T-cell (primary cell): ENCODE measurements around the gene CACNA1E. TPM values are rescaled to one million over a fixed set of nuclear protein-coding genes. Genes with fewer than 3 reads are reported as not detected.

Source experiments
- ATAC-seq, 4 experiments: fragments of 200-7000 bp in 3 of 4; fragments of 150-1000 bp in 1 of 4; cut with Tn5 transposase; replicated peaks in 1 of 4; 1 replicate in 3 of 4; 2 replicates in 1 of 4; pipeline ENCODE4 v1.10.0; 2021; ENCODE audit warnings: moderate library complexity in 3 of 4, mild to moderate bottlenecking in 2 of 4, moderate number of reproducible peaks in 1 of 4
- CTCF ChIA-PET, 2 donors: fragments of 300-600 bp; sonication (Branson Sonifier 250); formaldehyde crosslinking; loops; one replicate each; lab custom pipeline; 2022; ENCODE audit warnings: antibody characterized with exemption in 2 of 2; lab: Charles Lee
- POLR2A ChIA-PET, 2 donors: fragments of 300-600 bp; sonication (Branson Sonifier 250); formaldehyde crosslinking; loops; one replicate each; lab custom pipeline; 2022; ENCODE audit warnings: antibody characterized with exemption in 2 of 2; lab: Charles Lee
- DNase-seq, 35 experiments: peaks; one replicate each; pipeline versions ENCODE4 v3.0.0 to v3.0.0-alpha.2; 2013 to 2023
- H3K27ac ChIP-seq: one replicate; pipeline ENCODE4 v1.5.1; 2013; ENCODE audit warnings: low read length
- H3K27me3 ChIP-seq, 2 experiments: replicated peaks in 1 of 2; 1 replicate in 1 of 2; 2 replicates in 1 of 2; pipeline versions ENCODE4 v1.6.1 to v1.7.0; 2013; ENCODE audit warnings: low read length in 1 of 2, mixed read lengths in 1 of 2; ENCODE audit not compliant: control insufficient read depth in 2 of 2, insufficient read depth in 2 of 2; ENCODE audit errors: extremely low read depth in 1 of 2
- H3K36me3 ChIP-seq, 2 donors: 1 replicate in 1 of 2; 2 replicates in 1 of 2; pipeline versions ENCODE4 v1.6.1 to v1.7.0; 2013; ENCODE audit warnings: low read length in 1 of 2; ENCODE audit not compliant: control insufficient read depth in 2 of 2, insufficient read depth in 1 of 2; ENCODE audit errors: extremely low read depth in 1 of 2
- H3K4me1 ChIP-seq, 2 experiments: 1 replicate in 1 of 2; 2 replicates in 1 of 2; pipeline versions ENCODE4 v1.6.1 to v1.7.0; 2013; ENCODE audit warnings: low read length in 2 of 2, mixed read lengths in 1 of 2; ENCODE audit not compliant: insufficient read depth in 2 of 2, control insufficient read depth in 1 of 2; ENCODE audit errors: extremely low read depth in 1 of 2
- H3K4me3 ChIP-seq, 2 donors: 1 replicate in 1 of 2; 2 replicates in 1 of 2; pipeline versions ENCODE4 v1.5.1 to v1.7.0; 2013; ENCODE audit warnings: mild to moderate bottlenecking in 2 of 2, low read length in 1 of 2, moderate library complexity in 1 of 2; ENCODE audit not compliant: control insufficient read depth in 1 of 2; ENCODE audit errors: extremely low read depth in 1 of 2
- H3K9me3 ChIP-seq: 2 replicates; pipeline ENCODE4 v1.7.0; 2013
- H3K27ac Mint-ChIP-seq, 2 donors: one replicate each; pipeline ENCODE4 v1.8.0; 2020 to 2021; ENCODE audit warnings: mild to moderate bottlenecking in 2 of 2, mixed read lengths in 2 of 2
- H3K27me3 Mint-ChIP-seq, 2 donors: one replicate each; pipeline ENCODE4 v1.8.0; 2021 to 2022; ENCODE audit warnings: mixed read lengths in 2 of 2
- H3K36me3 Mint-ChIP-seq: one replicate; pipeline ENCODE4 v1.8.0; 2021; ENCODE audit warnings: mixed read lengths
- H3K4me1 Mint-ChIP-seq, 3 donors: one replicate each; pipeline ENCODE4 v1.8.0; 2020 to 2022; ENCODE audit warnings: mixed read lengths in 3 of 3, mild to moderate bottlenecking in 1 of 3
- H3K4me3 Mint-ChIP-seq, 3 donors: one replicate each; pipeline ENCODE4 v1.8.0; 2020 to 2022; ENCODE audit warnings: mild to moderate bottlenecking in 3 of 3, mixed read lengths in 3 of 3, moderate library complexity in 3 of 3
- H3K9me3 Mint-ChIP-seq, 3 donors: one replicate each; pipeline ENCODE4 v1.8.0; 2020 to 2022; ENCODE audit warnings: mixed read lengths in 3 of 3
- WGBS: methylation state at CpG from one replicate; pipeline ENCODE4 v1.1.5; 2013; ENCODE audit warnings: missing lambda C conversion rate; ENCODE audit not compliant: insufficient coverage; 5-methylcytosine and 5-hydroxymethylcytosine counted together
- total RNA-seq, 35 experiments: library from RNA in 6 of 35; stranded (reverse) in 6 of 35; fragments of 120-200 nt in 1 of 35; gene quantifications; one replicate each; pipeline versions ENCODE4 v1.2.1 to v1.2.4 and lab custom pipeline; 2013 to 2026

CACNA1E gene
- total RNA-seq, 5 donors from 2014 or later (not counting 1 experiment from before 2014, with no cell fraction given) = 0.03 to 0.10 (median 0.03) TPM; not detected in 2

DNA sequence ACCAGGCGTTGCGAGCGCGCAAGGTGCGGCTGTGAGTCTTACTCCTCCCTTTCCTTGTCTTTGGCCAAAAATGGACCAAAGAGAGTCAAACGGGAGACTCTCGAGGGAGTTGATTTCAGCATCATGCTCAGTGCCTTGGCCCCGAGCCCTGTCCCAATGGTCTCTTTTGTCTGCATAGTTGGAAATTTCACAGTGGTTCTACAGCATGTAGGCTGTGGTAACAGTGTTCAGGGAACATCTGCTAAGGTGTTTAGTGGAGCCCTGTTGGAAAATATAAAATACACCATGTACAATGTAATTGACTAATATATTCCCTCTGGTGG is 2.7 kb downstream of the CACNA1E start:
- POLR2A ChIA-PET = no interaction called here
- Histone ChIP-seq H3K9me3 (no peaks in the 10 kb centered on the region), H3K4me1 (peaks cover 0 to 8% of the 10 kb centered on the region in 2 experiments), H3K36me3 (no peaks in the 10 kb centered on the region), H3K27me3 (peaks cover 14 to 52% of the 10 kb centered on the region in 2 experiments), H3K27ac (no peak overlapping the region), H3K4me3 (no peak overlapping the region)
- Mint-ChIP-seq H3K4me1 (peaks cover 24 to 26% (median 24%) of the 10 kb centered on the region in 3 donors), H3K27ac (no peak overlapping the region), H3K9me3 (no peaks in the 10 kb centered on the region), H3K36me3 (no peaks in the 10 kb centered on the region), H3K4me3 (peak overlapping the region in 1 of 3 donors; percentile 59), H3K27me3 (peaks cover 83 to 84% of the 10 kb centered on the region in 2 donors)
- 26% methylated on average over 4 of the region's 8 CpGs for WGBS
- ATAC-seq (no peak), DNase-seq (no peak)
- CTCF ChIA-PET = no interaction called here

GRCh38 chr1:181488866-181489265 is 5.5 kb downstream of the CACNA1E start:
- peaks cover 74 to 82% of the 10 kb centered on the region in 2 donors for H3K27me3 Mint-ChIP-seq
- ChIA-PET POLR2A (interaction anchor here in 1 of 2 donors (0.6 kb wide), 1 partner anchor 1099 kb away, joined by 3 read pairs; no protein-coding TSS in a partner anchor), CTCF (interaction anchor here in 1 of 2 donors (0.6 kb wide), 1 partner anchor 10 kb away, joined by 3 read pairs; no protein-coding TSS in a partner anchor)
- peaks cover 14 to 19% (median 17%) of the 10 kb centered on the region in 3 donors for H3K4me1 Mint-ChIP-seq
- Histone ChIP-seq H3K4me3 (no peak overlapping the region), H3K27ac (no peak overlapping the region), H3K36me3 (no peaks in the 10 kb centered on the region), H3K9me3 (no peaks in the 10 kb centered on the region), H3K27me3 (peaks cover 10 to 28% of the 10 kb centered on the region in 2 experiments), H3K4me1 (peaks cover 0 to 8% of the 10 kb centered on the region in 2 experiments)
- H3K36me3 Mint-ChIP-seq = no peaks in the 10 kb centered on the region
- 75% methylated on average over 1 of the region's 1 CpG for WGBS
- no peak for ATAC-seq
- no peak for DNase-seq
- H3K4me3 Mint-ChIP-seq = no peak overlapping the region
- no peak overlapping the region for H3K27ac Mint-ChIP-seq
- H3K9me3 Mint-ChIP-seq = no peaks in the 10 kb centered on the region

- DNase-seq = no peak
- Mint-ChIP-seq H3K4me1 (peaks cover 10 to 13% (median 12%) of the 10 kb centered on the region in 3 donors), H3K4me3 (no peak overlapping the region), H3K27ac (no peak overlapping the region), H3K9me3 (no peaks in the 10 kb centered on the region), H3K27me3 (peaks cover 61 to 72% of the 10 kb centered on the region in 2 donors), H3K36me3 (no peaks in the 10 kb centered on the region)
- WGBS = 100% methylated on average over 1 of the region's 2 CpGs
- ChIA-PET POLR2A (interaction anchor here in 1 of 2 donors (0.8 kb wide), 1 partner anchor 403 kb away, joined by 15 read pairs; no protein-coding TSS in a partner anchor), CTCF (no interaction called here)
- no peaks in the 10 kb centered on the region for H3K9me3 ChIP-seq
- ATAC-seq = no peak
- no peak overlapping the region for H3K4me3 ChIP-seq
- H3K36me3 ChIP-seq = no peaks in the 10 kb centered on the region
- H3K27ac ChIP-seq = no peak overlapping the region
- H3K4me1 ChIP-seq = peaks cover 0 to 8% of the 10 kb centered on the region in 2 experiments
- peaks cover 4 to 14% of the 10 kb centered on the region in 2 experiments for H3K27me3 ChIP-seq
Measured at GRCh38 chr1:181490276-181490675, 7.0 kb downstream of the CACNA1E start.

DNA sequence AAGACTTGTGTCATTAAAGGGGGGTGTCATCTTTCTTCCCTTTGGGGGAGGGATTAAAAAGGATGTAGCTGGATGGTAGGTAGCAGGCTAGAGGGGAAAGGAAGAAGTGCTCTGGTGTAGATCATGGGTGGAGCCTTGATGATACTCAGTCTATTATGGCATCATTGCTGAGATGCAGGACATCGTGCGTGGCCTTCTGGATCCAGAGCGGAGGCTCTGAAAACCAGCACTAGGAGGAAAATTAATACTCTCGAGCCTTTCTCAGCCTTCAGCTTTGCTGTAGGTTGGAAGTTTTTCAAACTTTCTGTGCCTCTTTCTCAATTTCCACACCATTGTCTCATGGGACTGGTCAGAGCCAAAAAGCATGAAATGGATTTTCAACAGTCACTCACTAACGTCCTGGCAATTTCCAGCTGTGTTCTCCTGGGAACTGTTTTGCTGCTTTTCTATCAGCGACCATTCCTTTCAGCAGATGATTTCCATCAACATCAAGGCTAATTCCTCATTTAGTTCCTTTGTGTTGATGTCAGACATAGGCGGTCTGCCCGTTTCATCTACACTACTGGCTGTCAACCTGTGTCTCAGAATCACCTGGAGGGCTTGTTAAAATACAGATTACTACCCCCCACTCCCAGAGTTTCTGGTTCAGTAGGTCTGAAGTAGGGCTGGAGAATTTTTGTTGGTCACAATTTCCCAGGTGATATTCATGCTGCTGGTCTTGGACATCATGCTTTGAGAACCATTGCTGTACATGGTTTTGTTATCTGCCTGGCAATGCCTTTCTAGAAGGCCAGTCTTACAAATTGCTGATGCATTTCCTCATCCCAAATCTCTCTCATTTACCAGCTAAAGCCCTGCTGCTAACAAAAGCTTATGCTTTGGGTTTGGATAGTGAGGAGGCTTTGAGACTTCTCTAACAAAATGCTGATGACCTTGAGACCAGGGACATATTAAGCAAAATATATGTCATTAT is 7.7 kb downstream of the CACNA1E start:
- ATAC-seq (no peak), DNase-seq (no peak)
- H3K4me1 Mint-ChIP-seq = peaks cover 4 to 6% (median 4%) of the 10 kb centered on the region in 3 donors
- no peaks in the 10 kb centered on the region for H3K36me3 ChIP-seq
- 30% methylated on average over 2 of the region's 8 CpGs for WGBS
- H3K27ac Mint-ChIP-seq = no peak overlapping the region
- POLR2A ChIA-PET = interaction anchor here in 1 of 2 donors (0.8 kb wide), 1 partner anchor 402 kb away, joined by 15 read pairs; no protein-coding TSS in a partner anchor
- CTCF ChIA-PET = no interaction called here
- H3K36me3 Mint-ChIP-seq = no peaks in the 10 kb centered on the region
- no peak overlapping the region for H3K4me3 ChIP-seq
- no peak overlapping the region for H3K4me3 Mint-ChIP-seq
- no peaks in the 10 kb centered on the region for H3K9me3 ChIP-seq
- peaks cover 0 to 2% of the 10 kb centered on the region in 2 experiments for H3K4me1 ChIP-seq
- no peaks in the 10 kb centered on the region for H3K9me3 Mint-ChIP-seq
- H3K27me3 ChIP-seq = peaks cover 4 to 6% of the 10 kb centered on the region in 2 experiments
- peaks cover 53 to 64% of the 10 kb centered on the region in 2 donors for H3K27me3 Mint-ChIP-seq
- H3K27ac ChIP-seq = no peak overlapping the region

GRCh38 chr1:181493166-181493565 is 9.8 kb downstream of the CACNA1E start:
- Mint-ChIP-seq H3K9me3 (no peaks in the 10 kb centered on the region), H3K27ac (no peak overlapping the region), H3K36me3 (no peaks in the 10 kb centered on the region), H3K4me1 (no peaks in the 10 kb centered on the region), H3K27me3 (peaks cover 42 to 63% of the 10 kb centered on the region in 2 donors), H3K4me3 (no peak overlapping the region)
- POLR2A ChIA-PET = no interaction called here
- WGBS = no CpG with 5 or more reads among the region's 3 CpGs
- no peaks in the 10 kb centered on the region for H3K36me3 ChIP-seq
- no peak overlapping the region for H3K4me3 ChIP-seq
- no peaks in the 10 kb centered on the region for H3K4me1 ChIP-seq
- H3K27ac ChIP-seq = no peak overlapping the region
- ATAC-seq (no peak), DNase-seq (no peak)
- CTCF ChIA-PET = no interaction called here
- H3K27me3 ChIP-seq = peaks cover 0 to 2% of the 10 kb centered on the region in 2 experiments
- no peaks in the 10 kb centered on the region for H3K9me3 ChIP-seq

GRCh38 chr1:181493885-181494284 is 10.6 kb downstream of the CACNA1E start:
- no peak for ATAC-seq
- no peak for DNase-seq
- ChIA-PET POLR2A (no interaction called here), CTCF (interaction anchor here in 1 of 2 donors (0.6 kb wide), 1 partner anchor 1860 kb away, joined by 3 read pairs; no protein-coding TSS in a partner anchor)
- H3K27ac Mint-ChIP-seq = no peak overlapping the region
- H3K27me3 ChIP-seq = peaks cover 0 to 2% of the 10 kb centered on the region in 2 experiments
- H3K36me3 Mint-ChIP-seq = no peaks in the 10 kb centered on the region
- H3K36me3 ChIP-seq = no peaks in the 10 kb centered on the region
- H3K9me3 ChIP-seq = no peaks in the 10 kb centered on the region
- peaks cover 37 to 63% of the 10 kb centered on the region in 2 donors for H3K27me3 Mint-ChIP-seq
- no peak overlapping the region for H3K4me3 ChIP-seq
- H3K4me3 Mint-ChIP-seq = no peak overlapping the region
- 70% methylated on average over 2 of the region's 4 CpGs for WGBS
- H3K4me1 ChIP-seq = no peaks in the 10 kb centered on the region
- no peaks in the 10 kb centered on the region for H3K9me3 Mint-ChIP-seq
- H3K27ac ChIP-seq = no peak overlapping the region
- no peaks in the 10 kb centered on the region for H3K4me1 Mint-ChIP-seq
